GM19035 (cell line): Measurements from ENCODE around the gene CD55.
"Not testable (repeated sequence)": the region's sequence is repeated elsewhere in the genome, so short reads cannot be mapped to it uniquely, and the experiment has no call there.

ENCODE experiments used
- ATAC-seq: cut with Tn5 transposase; IDR thresholded peaks from one replicate; pipeline ENCODE4 v1.9.1; 2021; ENCODE audit not compliant: unreplicated experiment

CD55 gene

GRCh38 chr1:207304710-207305488 lies 16.6 kb upstream of the CD55 start:
- no peak for ATAC-seq

- no peak for ATAC-seq
Observed at GRCh38 chr1:207305489-207305873, 16.0 kb upstream of the CD55 start.

- no peak for ATAC-seq
Observed at GRCh38 chr1:207306023-207306422, 15.5 kb upstream of the CD55 start.

- ATAC-seq: no peak
Observed at GRCh38 chr1:207306603-207307002, 14.9 kb upstream of the CD55 start.

DNA sequence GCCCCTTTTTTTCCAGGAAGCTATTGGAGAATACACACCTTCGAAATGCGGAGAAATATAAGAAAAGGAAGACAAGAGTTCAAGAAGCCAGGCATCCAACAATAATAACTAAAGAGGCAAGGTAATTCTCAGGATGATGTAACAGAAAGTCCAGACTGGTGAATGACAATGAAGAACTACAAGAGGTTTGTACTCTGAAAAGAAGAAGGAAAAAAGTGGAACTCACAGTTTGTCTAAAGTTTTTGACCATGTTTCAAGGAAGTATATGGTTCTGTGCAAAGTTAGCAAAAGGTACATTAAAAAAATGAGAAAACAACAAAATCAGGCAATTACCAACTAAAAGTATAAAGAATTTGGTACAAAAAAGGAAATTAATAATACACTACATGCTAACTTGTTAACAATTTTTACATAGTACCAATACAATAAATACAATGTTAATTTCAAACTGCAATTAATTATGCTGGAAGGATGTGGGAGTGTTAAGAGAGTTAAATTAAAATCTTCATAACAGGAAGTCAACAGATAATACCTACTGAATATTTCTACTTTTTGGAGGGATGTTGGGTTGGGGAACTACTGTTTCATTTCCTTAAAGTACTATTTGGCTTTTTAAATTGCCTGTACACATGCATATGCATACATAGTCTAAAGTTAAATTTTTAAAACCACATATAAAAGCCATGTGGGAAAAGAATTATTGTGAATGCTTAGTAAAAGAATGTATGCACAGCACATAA lies 12.9 kb upstream of the CD55 start:
- no peak for ATAC-seq

DNA sequence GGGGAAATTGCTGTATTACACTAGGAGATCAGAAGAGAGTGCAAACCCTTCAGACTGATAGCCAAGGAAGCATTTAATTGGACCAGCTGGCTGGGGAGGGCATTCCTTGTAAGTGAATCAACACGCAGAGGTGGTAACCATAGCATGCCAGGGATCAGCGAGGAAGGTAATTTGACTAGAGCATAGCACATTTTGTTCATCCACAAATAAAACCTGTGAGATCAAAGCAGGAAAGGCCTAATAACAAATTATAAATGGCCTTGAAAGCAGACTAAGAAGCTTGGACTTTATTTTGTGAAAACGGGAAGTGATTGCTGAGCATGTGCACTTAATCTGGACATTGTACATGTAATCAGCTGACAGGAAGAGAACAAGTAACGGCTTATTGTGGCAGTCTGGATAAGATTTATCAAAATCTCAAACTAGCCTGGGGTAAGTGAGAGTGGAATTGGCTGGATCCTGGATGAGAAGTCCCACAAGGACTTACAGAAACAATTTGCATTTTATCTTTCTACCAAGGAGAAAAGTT lies 11.7 kb upstream of the CD55 start:
- no peak for ATAC-seq

GRCh38 chr1:207311888-207312603 lies 9.4 kb upstream of the CD55 start:
- no peak for ATAC-seq

DNA sequence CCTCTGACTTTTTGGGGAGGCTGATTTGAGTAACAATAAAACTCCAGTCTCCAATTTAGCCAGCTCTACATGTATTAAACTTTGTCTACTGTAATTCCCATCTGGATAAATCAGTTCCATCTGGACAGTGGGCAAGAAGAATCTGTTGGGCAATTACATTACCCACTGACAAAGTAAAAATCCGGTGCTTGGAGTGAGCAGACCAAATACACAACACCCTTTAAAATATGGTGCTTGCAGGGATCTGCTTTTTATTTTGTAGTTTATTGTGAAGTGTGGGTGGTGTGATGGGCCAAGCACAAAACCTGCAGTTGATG lies 8.9 kb upstream of the CD55 start:
- ATAC-seq: no peak

DNA sequence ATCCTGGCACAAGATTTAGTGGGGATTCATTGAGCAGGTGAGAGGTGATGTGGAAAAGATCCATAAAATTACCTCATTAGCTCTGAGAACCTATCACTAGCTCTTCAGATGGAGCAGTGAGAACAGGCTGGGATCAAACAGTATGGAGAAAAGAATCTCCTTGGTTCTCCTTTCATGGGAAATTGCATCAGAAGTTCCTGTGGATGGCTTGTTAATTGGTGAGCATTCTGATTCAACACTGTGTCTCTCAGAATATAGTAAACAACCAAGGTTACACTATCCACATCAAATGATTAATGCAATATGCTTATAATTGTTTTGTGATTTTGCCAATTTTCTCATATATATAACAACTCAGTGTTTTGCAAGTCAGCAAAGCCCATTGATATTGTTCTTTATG lies 8.3 kb upstream of the CD55 start:
- ATAC-seq: no peak

DNA sequence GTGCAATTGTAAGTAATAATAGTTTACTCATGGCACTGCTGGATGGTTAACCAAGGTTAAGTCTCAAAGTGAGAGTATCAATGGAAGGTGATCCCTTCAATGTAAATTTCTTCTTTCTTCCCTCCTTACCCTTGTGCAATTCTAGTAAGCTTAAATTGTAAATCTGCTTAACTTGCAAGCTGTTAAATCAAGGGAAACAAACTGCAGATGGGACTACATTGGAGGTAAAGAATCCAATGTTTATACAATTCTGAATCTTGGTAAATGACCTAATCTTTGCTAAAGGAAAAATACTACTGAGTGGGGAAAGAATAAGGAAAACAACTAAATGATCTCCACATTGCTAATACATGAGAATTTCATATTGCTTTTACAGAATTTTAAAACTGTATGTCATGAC lies 6.7 kb upstream of the CD55 start:
- ATAC-seq: no peak

DNA sequence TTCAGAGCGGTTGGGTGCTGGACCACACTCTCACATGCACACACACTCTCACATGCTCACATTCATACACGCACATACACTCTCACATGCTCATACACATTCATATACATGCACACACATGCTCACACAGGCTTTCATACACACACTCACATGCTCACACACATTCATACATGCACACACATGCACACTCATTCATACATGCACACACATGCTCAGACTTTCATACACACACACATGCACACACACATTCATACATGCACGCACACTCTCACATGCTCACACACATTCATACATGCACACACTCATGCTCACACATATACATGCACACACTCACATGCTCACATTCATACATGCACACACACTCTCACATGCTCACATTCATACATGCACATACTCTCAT lies 6.0 kb upstream of the CD55 start:
- ATAC-seq: no peak

GRCh38 chr1:207316141-207316540 lies 5.3 kb upstream of the CD55 start:
- no peak for ATAC-seq

DNA sequence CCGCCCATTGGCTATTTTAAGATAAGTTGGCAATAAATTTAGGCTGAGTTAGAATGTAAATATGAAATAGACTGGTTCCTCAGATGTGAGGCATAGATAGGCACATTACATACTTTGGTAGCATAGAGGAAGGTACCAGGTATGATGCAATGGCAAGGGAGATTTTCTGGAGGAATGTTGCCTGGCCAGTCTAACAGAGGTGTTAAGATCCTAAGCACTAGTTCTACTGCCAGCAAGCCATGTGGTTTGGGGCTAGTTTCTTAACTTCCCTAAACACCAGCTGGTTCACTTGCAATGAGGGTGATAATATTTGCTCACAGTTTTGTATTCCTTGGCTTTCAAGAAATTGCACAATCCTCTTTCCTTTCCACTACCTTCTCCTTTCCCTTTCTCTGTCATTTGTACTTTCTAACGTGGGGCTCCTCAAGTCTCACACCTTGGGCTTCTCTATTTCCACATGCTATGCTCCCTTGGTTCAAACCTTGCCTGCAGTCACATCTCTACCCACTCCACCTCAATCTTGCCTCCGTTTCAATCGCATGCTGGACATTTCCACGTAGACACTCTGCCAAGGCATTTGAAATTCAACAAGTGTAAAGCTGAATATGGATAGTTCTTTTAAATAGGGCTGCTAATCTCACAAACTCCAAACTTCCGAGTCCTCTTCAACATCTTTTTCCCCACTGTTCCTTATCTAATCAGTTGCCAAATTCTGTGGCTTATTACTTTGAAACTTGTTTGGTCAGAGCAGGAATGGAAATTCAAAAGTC lies 4.7 kb upstream of the CD55 start:
- no peak for ATAC-seq

GRCh38 chr1:207317561-207317960 lies 3.9 kb upstream of the CD55 start:
- no peak for ATAC-seq

- no peak for ATAC-seq
Observed at GRCh38 chr1:207318072-207318619, 3.3 kb upstream of the CD55 start.

- ATAC-seq: no peak
Observed at GRCh38 chr1:207319199-207319598, 2.3 kb upstream of the CD55 start.

- not testable (repeated sequence) for ATAC-seq
Observed at GRCh38 chr1:207320105-207320504, 1.4 kb upstream of the CD55 start.

- ATAC-seq: no peak
Observed at GRCh38 chr1:207321790-207322645, 540 bp downstream of the CD55 start.

DNA sequence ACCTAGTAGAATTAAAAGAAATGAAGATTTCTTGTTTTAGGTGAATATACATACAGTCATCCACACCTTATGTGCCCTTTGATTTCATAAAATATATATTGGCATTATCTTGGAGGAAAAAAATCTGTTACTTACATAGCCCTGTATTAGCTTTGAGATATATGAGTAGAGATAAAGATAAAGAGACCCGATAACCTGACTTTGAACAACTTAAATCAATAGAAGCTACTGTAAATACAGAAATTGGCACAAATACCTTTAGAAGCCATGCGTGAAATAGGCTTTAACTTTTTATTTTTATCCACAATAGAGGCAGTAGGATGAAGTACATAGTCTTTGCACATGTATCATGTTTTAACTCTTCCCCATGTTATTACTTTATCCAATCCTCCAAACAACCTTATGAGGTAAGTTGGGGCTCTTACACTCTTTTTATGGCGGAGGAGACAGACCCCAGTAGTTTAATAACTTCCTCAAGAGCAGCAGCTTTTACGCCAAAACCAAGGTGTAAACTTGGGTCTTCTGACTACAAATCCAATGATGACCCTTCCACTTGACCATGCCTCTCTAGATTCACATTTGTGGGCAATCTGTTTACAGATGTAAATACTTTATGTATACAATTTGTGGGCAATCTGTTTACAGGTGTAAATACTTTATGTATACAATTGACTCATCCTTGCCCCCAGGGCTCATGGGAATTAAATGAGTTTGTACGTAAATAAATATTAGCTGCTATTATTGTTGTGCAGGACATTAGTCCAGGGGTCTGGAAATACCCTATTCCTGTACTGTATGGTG lies 2.1 kb downstream of the CD55 start:
- no peak for ATAC-seq
